Natural killer cell (primary cell): Measurements from ENCODE around the gene SLCO6A1. TPM values are rescaled to one million over a fixed set of nuclear protein-coding genes. Genes with fewer than 3 reads are reported as not detected.

ENCODE experiments used
- ATAC-seq, 3 donors: fragments of 150-1000 bp in 2 of 3; fragments of 200-7000 bp in 1 of 3; cut with Tn5 transposase; 1 replicate in 1 of 3; 2 replicates in 2 of 3; pipeline ENCODE4 v1.10.0; 2021; ENCODE audit warnings: mild to moderate bottlenecking in 2 of 3, moderate library complexity in 2 of 3
- DNase-seq, 2 donors: peaks; one replicate each; pipeline versions ENCODE4 v3.0.0 to v3.0.0-alpha.2; 2013 to 2021; ENCODE audit warnings: mixed read lengths in 1 of 2
- H3K27ac ChIP-seq: one replicate; pipeline ENCODE4 v1.5.1; 2013; ENCODE audit warnings: mild to moderate bottlenecking, low read length
- H3K27me3 ChIP-seq: one replicate; pipeline ENCODE4 v1.6.1; 2013; ENCODE audit warnings: low read length; ENCODE audit not compliant: control insufficient read depth, insufficient read depth
- H3K36me3 ChIP-seq: one replicate; pipeline ENCODE4 v1.6.1; 2013; ENCODE audit warnings: low read length; ENCODE audit not compliant: control insufficient read depth, insufficient read depth
- H3K4me1 ChIP-seq: one replicate; pipeline ENCODE4 v1.6.1; 2013; ENCODE audit warnings: low read length; ENCODE audit not compliant: control insufficient read depth, insufficient read depth
- H3K4me3 ChIP-seq: one replicate; pipeline ENCODE4 v1.5.1; 2013; ENCODE audit warnings: low read length
- H3K9me3 ChIP-seq: one replicate; pipeline ENCODE4 v1.6.1; 2013; ENCODE audit warnings: low read length; ENCODE audit not compliant: control insufficient read depth, insufficient read depth
- H3K27ac Mint-ChIP-seq, 2 donors: one replicate each; pipeline ENCODE4 v1.8.0; 2022; ENCODE audit warnings: mild to moderate bottlenecking in 2 of 2, mixed read lengths in 2 of 2, moderate library complexity in 1 of 2
- H3K27me3 Mint-ChIP-seq, 2 donors: one replicate each; pipeline ENCODE4 v1.8.0; 2022; ENCODE audit warnings: low read depth in 2 of 2, mixed read lengths in 2 of 2
- H3K36me3 Mint-ChIP-seq: one replicate; pipeline ENCODE4 v1.8.0; 2022; ENCODE audit warnings: mixed read lengths
- H3K4me1 Mint-ChIP-seq, 2 donors: one replicate each; pipeline ENCODE4 v1.8.0; 2022; ENCODE audit warnings: mixed read lengths in 2 of 2
- H3K4me3 Mint-ChIP-seq: one replicate; pipeline ENCODE4 v1.8.0; 2022; ENCODE audit warnings: mild to moderate bottlenecking, moderate library complexity, mixed read lengths
- H3K9me3 Mint-ChIP-seq, 2 donors: one replicate each; pipeline ENCODE4 v1.8.0; 2022; ENCODE audit warnings: mixed read lengths in 2 of 2
- CTCF ChIP-seq: fragments of 200-600 bp; IDR thresholded peaks from one replicate; pipeline ENCODE4 v1.8.0; 2022; ENCODE audit warnings: antibody characterized with exemption
- WGBS: methylation state at CpG from one replicate; pipeline ENCODE4 v1.1.7; 2013; ENCODE audit warnings: missing lambda C conversion rate; ENCODE audit not compliant: insufficient coverage; 5-methylcytosine and 5-hydroxymethylcytosine counted together
- intact Hi-C: fragments of 100-400 bp; cut with micrococcal nuclease; formaldehyde crosslinking; loops from one replicate; pipeline ENCODE4 v1.14.2; 2022
- total RNA-seq, 4 donors: library from RNA; stranded (reverse); fragments of 120-200 nt in 1 of 4; gene quantifications; one replicate each; pipeline versions ENCODE4 v1.2.3 to v1.2.4, GENCODE V29; 2013 to 2022

The SLCO6A1 gene, protein sequence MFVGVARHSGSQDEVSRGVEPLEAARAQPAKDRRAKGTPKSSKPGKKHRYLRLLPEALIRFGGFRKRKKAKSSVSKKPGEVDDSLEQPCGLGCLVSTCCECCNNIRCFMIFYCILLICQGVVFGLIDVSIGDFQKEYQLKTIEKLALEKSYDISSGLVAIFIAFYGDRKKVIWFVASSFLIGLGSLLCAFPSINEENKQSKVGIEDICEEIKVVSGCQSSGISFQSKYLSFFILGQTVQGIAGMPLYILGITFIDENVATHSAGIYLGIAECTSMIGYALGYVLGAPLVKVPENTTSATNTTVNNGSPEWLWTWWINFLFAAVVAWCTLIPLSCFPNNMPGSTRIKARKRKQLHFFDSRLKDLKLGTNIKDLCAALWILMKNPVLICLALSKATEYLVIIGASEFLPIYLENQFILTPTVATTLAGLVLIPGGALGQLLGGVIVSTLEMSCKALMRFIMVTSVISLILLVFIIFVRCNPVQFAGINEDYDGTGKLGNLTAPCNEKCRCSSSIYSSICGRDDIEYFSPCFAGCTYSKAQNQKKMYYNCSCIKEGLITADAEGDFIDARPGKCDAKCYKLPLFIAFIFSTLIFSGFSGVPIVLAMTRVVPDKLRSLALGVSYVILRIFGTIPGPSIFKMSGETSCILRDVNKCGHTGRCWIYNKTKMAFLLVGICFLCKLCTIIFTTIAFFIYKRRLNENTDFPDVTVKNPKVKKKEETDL
- not detected for total RNA-seq
- not detected for total RNA-seq (2013)

DNA sequence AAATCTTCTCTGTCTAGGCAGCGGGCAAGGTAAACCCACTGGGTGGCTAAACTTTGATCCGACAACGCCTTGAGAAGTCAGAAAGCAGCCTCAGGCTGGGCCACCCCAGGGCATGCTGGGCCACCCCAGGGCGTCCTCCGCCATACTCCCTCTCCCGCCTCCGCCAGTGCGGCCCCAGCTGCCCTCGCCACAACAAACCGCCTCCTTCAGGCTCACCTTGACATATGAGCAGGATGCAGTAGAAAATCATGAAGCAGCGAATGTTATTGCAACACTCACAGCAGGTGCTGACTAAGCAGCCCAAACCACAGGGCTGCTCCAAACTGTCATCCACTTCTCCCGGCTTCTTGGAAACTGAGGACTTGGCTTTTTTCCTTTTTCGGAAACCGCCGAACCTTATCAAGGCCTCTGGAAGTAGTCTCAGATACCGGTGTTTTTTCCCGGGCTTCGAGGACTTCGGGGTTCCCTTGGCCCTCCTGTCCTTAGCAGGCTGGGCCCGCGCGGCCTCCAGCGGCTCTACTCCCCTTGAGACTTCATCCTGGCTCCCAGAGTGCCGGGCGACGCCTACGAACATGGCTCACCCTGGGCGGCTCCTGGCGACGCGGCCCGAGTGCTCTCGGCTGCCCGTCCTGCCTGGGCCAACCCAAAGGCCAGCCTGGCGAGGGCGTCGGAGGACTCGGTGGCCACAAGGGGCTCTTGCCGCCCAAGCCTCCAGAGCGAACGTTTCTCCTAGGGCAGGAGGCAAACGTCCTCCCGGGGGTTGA is at the start of gene SLCO6A1:
SLCO6A1 (minus strand) TSS at position 731 of the 764 bp plus-strand sequence; CDS start at position 574, 157 bp downstream.
- Histone ChIP-seq H3K27ac (no peak within 1 kb of the TSS), H3K36me3 (no peaks in the 10 kb centered on the region), H3K4me1 (no peaks in the 10 kb centered on the region), H3K27me3 (no peaks in the 10 kb centered on the region), H3K9me3 (no peaks in the 10 kb centered on the region), H3K4me3 (no peak within 1 kb of the TSS)
- no peak within 1 kb of the TSS for H3K27ac Mint-ChIP-seq
- intact Hi-C loops = no loop called here
- ATAC-seq (no peak), DNase-seq (no peak)
- H3K4me1 Mint-ChIP-seq = peaks cover 0 to 4% of the 10 kb centered on the region in 2 donors
- 94% methylated on average over 43 of the region's 43 CpGs for WGBS
- no peaks in the 10 kb centered on the region for H3K9me3 Mint-ChIP-seq
- H3K36me3 Mint-ChIP-seq = no peaks in the 10 kb centered on the region
- TF ChIP-seq CTCF = no peak
- peaks cover 0 to 7% of the 10 kb centered on the region in 2 donors for H3K27me3 Mint-ChIP-seq
- H3K4me3 Mint-ChIP-seq = no peak within 1 kb of the TSS

- no peak for TF ChIP-seq CTCF
- Histone ChIP-seq H3K4me3 (no peak overlapping the region), H3K27me3 (no peaks in the 10 kb centered on the region), H3K4me1 (no peaks in the 10 kb centered on the region), H3K36me3 (no peaks in the 10 kb centered on the region), H3K9me3 (no peaks in the 10 kb centered on the region), H3K27ac (no peak overlapping the region)
- Mint-ChIP-seq H3K27me3 (peaks cover 0 to 12% of the 10 kb centered on the region in 2 donors), H3K9me3 (peaks cover 0 to 2% of the 10 kb centered on the region in 2 donors), H3K4me3 (no peak overlapping the region), H3K4me1 (no peaks in the 10 kb centered on the region), H3K27ac (no peak overlapping the region), H3K36me3 (no peaks in the 10 kb centered on the region)
- intact Hi-C loops = no loop called here
- 75% methylated on average over 1 of the region's 4 CpGs for WGBS
- ATAC-seq = no peak
- DNase-seq = no peak
Measured at GRCh38 chr5:102547141-102548035, 48.6 kb upstream of the SLCO6A1 start.

DNA sequence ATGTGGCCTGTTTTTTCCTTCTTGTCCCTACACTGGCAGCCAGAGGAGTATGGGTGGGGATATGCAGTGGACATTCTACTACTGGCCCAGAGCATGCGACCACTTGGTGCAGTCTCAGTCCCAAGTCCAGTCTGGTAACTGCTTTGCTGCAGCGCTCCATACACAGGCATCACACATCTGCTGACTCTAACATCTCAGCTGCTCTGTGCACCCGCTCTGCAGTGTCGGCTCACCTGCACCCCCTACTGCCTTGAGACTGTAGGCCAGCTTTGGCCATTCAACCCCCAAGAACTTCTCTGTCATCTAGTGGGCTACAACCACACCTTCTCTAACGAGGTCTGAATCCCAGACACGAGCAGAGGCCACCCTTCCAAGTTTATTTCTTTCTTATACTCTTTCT is 46.4 kb upstream of the SLCO6A1 start:
- intact Hi-C loops = no loop called here
- no peaks in the 10 kb centered on the region for H3K4me1 ChIP-seq
- H3K27ac Mint-ChIP-seq = no peak overlapping the region
- WGBS = 88% methylated on average over 6 of the region's 6 CpGs
- peak in 1 of 2 donors; percentile 1 for DNase-seq
- no peak for ATAC-seq
- no peak for TF ChIP-seq CTCF
- H3K9me3 ChIP-seq = no peaks in the 10 kb centered on the region
- H3K36me3 ChIP-seq = no peaks in the 10 kb centered on the region
- no peak overlapping the region for H3K4me3 ChIP-seq
- peaks cover 0 to under 1% of the 10 kb centered on the region in 2 donors for H3K9me3 Mint-ChIP-seq
- H3K27me3 Mint-ChIP-seq = peaks cover 0 to 12% of the 10 kb centered on the region in 2 donors
- H3K27ac ChIP-seq = no peak overlapping the region
- H3K4me3 Mint-ChIP-seq = no peak overlapping the region
- H3K4me1 Mint-ChIP-seq = no peaks in the 10 kb centered on the region
- H3K36me3 Mint-ChIP-seq = no peaks in the 10 kb centered on the region
- no peaks in the 10 kb centered on the region for H3K27me3 ChIP-seq
